PC-9 (cell line): ENCODE data around the gene TMX4. TPM values are rescaled to one million over a fixed set of nuclear protein-coding genes. Genes with fewer than 3 reads are reported as not detected.

ENCODE experiments used
- BruUV-seq: library from RNA; stranded (reverse); fragments of 400-500 nt; replicated peaks from 2 replicates; lab custom pipeline; 2021; lab: Mats Ljungman, UMichigan
- CTCF ChIA-PET: fragments of 300-600 bp; sonication (Branson Sonifier 250); formaldehyde crosslinking; loops from one replicate; lab custom pipeline; 2022; ENCODE audit warnings: antibody characterized with exemption; lab: Charles Lee
- POLR2A ChIA-PET: fragments of 300-600 bp; sonication (Branson Sonifier 250); formaldehyde crosslinking; loops from one replicate; lab custom pipeline; 2022; ENCODE audit warnings: antibody characterized with exemption; ENCODE audit not compliant: unreplicated experiment; lab: Charles Lee
- DNase-seq, 2 experiments: peaks; one replicate each; pipeline versions ENCODE4 v3.0.0 to v3.0.0-alpha.2; 2015 to 2022; ENCODE audit warnings: mixed read lengths in 1 of 2
- H2AFZ ChIP-seq: fragments of 200-600 bp; sonication (generic); 2 replicates; pipeline ENCODE4 v1.8.1; 2017; ENCODE audit warnings: antibody characterized with exemption
- H3F3A ChIP-seq: fragments of 200-600 bp; sonication (generic); 2 replicates; pipeline ENCODE4 v1.8.1; 2017; ENCODE audit warnings: antibody characterized with exemption, mild to moderate bottlenecking, low read depth; ENCODE audit not compliant: insufficient read depth
- H3K27ac ChIP-seq: fragments of 200-600 bp; sonication (generic); 2 replicates; pipeline ENCODE4 v1.6.1; 2016; ENCODE audit warnings: mixed run types
- H3K27me3 ChIP-seq: fragments of 200-600 bp; sonication (generic); 2 replicates; pipeline ENCODE4 v1.6.1; 2016; ENCODE audit warnings: low read depth, mixed run types; ENCODE audit not compliant: insufficient read depth
- H3K36me3 ChIP-seq: fragments of 200-600 bp; sonication (generic); 2 replicates; pipeline ENCODE4 v1.6.1; 2016; ENCODE audit warnings: low read depth, mixed run types
- H3K4me1 ChIP-seq: fragments of 200-600 bp; sonication (generic); replicated peaks from 2 replicates; pipeline ENCODE4 v1.6.1; 2016; ENCODE audit warnings: mixed run types; ENCODE audit not compliant: insufficient read depth
- H3K4me2 ChIP-seq: fragments of 200-600 bp; sonication (generic); 2 replicates; pipeline ENCODE4 v1.6.1; 2017; ENCODE audit warnings: mixed run types
- H3K4me3 ChIP-seq: fragments of 200-600 bp; sonication (generic); 2 replicates; pipeline ENCODE4 v1.6.1; 2016; ENCODE audit warnings: mixed run types
- H3K79me2 ChIP-seq: fragments of 200-600 bp; sonication (generic); 2 replicates; pipeline ENCODE4 v1.6.1; 2017; ENCODE audit warnings: low read depth, mixed run types
- H3K9me2 ChIP-seq: fragments of 200-600 bp; sonication (generic); 2 replicates; pipeline ENCODE4 v1.8.1; 2017; ENCODE audit warnings: mild to moderate bottlenecking; ENCODE audit not compliant: insufficient read depth
- H3K9me3 ChIP-seq: fragments of 200-600 bp; sonication (generic); 2 replicates; pipeline ENCODE4 v1.8.1; 2016; ENCODE audit warnings: low read depth; ENCODE audit not compliant: insufficient read depth
- H4K20me1 ChIP-seq: fragments of 200-600 bp; sonication (generic); 2 replicates; pipeline ENCODE4 v1.8.1; 2017; ENCODE audit not compliant: insufficient read depth
- EZH2 ChIP-seq: fragments of 200-600 bp; sonication (generic); IDR thresholded peaks from 2 replicates; pipeline ENCODE4 v1.8.0; 2017; ENCODE audit warnings: antibody characterized with exemption, low read depth
- intact Hi-C: fragments of 100-400 bp; cut with micrococcal nuclease; formaldehyde crosslinking; loops from one replicate; pipeline ENCODE4 v1.10.0; 2022; ENCODE audit not compliant: unreplicated experiment
- total RNA-seq: library from RNA; stranded (reverse); gene quantifications from 2 replicates; pipeline ENCODE4 v1.2.3, GENCODE V29; 2021
- TF ChIP-seq, protein P1 (sequence below): fragments of 200-600 bp; sonication (generic); conservative IDR thresholded peaks from 2 replicates; pipeline ENCODE4 v1.6.1; 2017; ENCODE audit warnings: mixed run types, antibody characterized with exemption, mild to moderate bottlenecking, moderate library complexity

Gene TMX4
- total RNA-seq, 1 experiment from 2014 or later: 7.5 TPM

DNA sequence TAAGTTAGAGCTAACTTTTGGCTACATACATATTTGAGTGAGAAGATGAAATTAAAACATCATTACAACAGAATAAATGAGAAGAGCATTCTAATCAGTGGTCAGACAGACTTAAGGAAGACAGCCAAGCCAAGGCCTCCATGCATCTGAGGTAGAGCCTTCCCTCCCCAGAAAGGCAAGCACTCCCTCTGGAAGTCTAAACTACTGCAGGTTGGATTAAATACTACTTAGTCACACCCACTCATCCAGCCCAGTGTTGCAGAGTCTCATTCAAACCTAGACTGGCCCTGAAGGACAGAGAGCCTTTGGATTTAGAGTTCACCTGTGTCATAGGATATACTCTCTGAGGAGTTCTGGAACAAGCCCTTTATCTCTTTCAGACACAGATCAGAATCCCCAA, 29.2 kb downstream of the TMX4 start:
- H3K27me3 ChIP-seq: no peaks in the 10 kb centered on the region
- TF ChIP-seq EZH2: no peak
- TF ChIP-seq, protein P1, sequence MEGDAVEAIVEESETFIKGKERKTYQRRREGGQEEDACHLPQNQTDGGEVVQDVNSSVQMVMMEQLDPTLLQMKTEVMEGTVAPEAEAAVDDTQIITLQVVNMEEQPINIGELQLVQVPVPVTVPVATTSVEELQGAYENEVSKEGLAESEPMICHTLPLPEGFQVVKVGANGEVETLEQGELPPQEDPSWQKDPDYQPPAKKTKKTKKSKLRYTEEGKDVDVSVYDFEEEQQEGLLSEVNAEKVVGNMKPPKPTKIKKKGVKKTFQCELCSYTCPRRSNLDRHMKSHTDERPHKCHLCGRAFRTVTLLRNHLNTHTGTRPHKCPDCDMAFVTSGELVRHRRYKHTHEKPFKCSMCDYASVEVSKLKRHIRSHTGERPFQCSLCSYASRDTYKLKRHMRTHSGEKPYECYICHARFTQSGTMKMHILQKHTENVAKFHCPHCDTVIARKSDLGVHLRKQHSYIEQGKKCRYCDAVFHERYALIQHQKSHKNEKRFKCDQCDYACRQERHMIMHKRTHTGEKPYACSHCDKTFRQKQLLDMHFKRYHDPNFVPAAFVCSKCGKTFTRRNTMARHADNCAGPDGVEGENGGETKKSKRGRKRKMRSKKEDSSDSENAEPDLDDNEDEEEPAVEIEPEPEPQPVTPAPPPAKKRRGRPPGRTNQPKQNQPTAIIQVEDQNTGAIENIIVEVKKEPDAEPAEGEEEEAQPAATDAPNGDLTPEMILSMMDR: no peak
- H3F3A ChIP-seq: no peaks in the 10 kb centered on the region
- intact Hi-C loops: no loop called here
- H3K9me2 ChIP-seq: no peaks in the 10 kb centered on the region
- H3K36me3 ChIP-seq: no peaks in the 10 kb centered on the region
- H3K4me2 ChIP-seq: no peak overlapping the region
- H3K4me1 ChIP-seq: no peaks in the 10 kb centered on the region
- H3K79me2 ChIP-seq: no peaks in the 10 kb centered on the region
- no peak for DNase-seq
- no peak overlapping the region for H2AFZ ChIP-seq
- BruUV-seq: no TSS peak
- CTCF ChIA-PET: no interaction called here
- POLR2A ChIA-PET: no interaction called here
- H3K9me3 ChIP-seq: no peaks in the 10 kb centered on the region
- no peaks in the 10 kb centered on the region for H4K20me1 ChIP-seq
- H3K4me3 ChIP-seq: no peak overlapping the region
- H3K27ac ChIP-seq: no peak overlapping the region

DNA sequence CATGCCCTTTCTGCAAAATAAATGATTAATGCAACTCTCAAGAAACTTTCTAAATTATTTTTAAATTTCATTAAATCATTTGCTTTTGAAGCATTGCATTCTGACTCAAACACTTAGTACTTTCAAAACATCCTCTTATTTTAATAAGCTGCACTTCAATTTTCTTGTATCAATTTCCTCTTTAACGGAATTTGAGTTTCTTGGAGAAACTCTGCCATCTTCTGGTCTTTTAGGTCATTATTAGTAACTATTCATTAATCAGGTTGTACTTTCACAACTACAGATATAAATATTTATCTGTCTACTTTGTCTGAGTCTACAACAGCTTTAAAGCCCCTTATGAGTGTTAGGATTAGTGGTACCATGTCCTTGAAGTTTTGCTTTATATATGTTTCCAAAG, 30.2 kb downstream of the TMX4 start:
- intact Hi-C loops: no loop called here
- ChIA-PET CTCF (no interaction called here), POLR2A (no interaction called here)
- Histone ChIP-seq H2AFZ (no peak overlapping the region), H3K27ac (no peak overlapping the region), H3K9me3 (no peaks in the 10 kb centered on the region), H4K20me1 (no peaks in the 10 kb centered on the region), H3K9me2 (no peaks in the 10 kb centered on the region), H3K27me3 (no peaks in the 10 kb centered on the region), H3F3A (no peaks in the 10 kb centered on the region), H3K79me2 (no peaks in the 10 kb centered on the region), H3K36me3 (no peaks in the 10 kb centered on the region), H3K4me2 (no peak overlapping the region), H3K4me3 (no peak overlapping the region), H3K4me1 (no peaks in the 10 kb centered on the region)
- no peak for DNase-seq
- BruUV-seq: no TSS peak
- TF ChIP-seq, protein P1: no peak
- TF ChIP-seq EZH2: no peak

DNA sequence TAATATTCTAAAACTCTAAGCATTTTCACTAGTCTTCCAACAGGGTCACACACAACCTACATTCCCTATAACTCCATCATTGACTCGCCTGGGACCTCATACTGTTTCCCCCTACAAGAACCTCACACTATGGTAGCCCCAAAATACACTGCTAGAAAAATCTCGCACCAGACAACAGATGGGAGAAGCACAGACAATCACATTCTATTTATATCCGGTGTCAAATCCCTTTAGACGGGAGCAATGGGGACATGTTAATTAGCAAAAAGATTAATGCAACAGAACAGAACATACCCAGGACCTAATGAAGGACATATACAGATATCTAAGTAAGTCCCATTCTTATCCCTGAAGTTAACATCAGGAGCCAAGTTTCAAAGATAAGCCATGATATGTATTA, 33.6 kb downstream of the TMX4 start:
- intact Hi-C loops: no loop called here
- Histone ChIP-seq H3K79me2 (no peaks in the 10 kb centered on the region), H3K4me2 (no peak overlapping the region), H3K27me3 (no peaks in the 10 kb centered on the region), H4K20me1 (no peaks in the 10 kb centered on the region), H3F3A (no peaks in the 10 kb centered on the region), H3K9me2 (no peaks in the 10 kb centered on the region; the same call in 1 of the 2 replicates), H3K36me3 (no peaks in the 10 kb centered on the region), H3K9me3 (no peaks in the 10 kb centered on the region), H3K27ac (no peak overlapping the region), H2AFZ (no peak overlapping the region), H3K4me3 (no peak overlapping the region), H3K4me1 (no peaks in the 10 kb centered on the region)
- no peak for DNase-seq
- CTCF ChIA-PET: no interaction called here
- POLR2A ChIA-PET: no interaction called here
- no TSS peak for BruUV-seq
- TF ChIP-seq EZH2: no peak
- TF ChIP-seq, protein P1: no peak
